Tibial nerve (tissue), 4 donors: Measurements from ENCODE around the gene OR51B2.

Source experiments
- CTCF ChIP-seq, 5 experiments: fragments of 200-600 bp in 3 of 5; fragments of 450-650 bp in 2 of 5; sonication (generic) in 3 of 5; IDR thresholded peaks; one replicate each; pipeline ENCODE4 v1.5.1; 2016 to 2019; ENCODE audit warnings: antibody characterized with exemption in 5 of 5, mild to moderate bottlenecking in 3 of 5, moderate library complexity in 2 of 5
- EP300 ChIP-seq, 2 donors: sonication (generic); formaldehyde crosslinking; IDR thresholded peaks; one replicate each; pipeline ENCODE4 v1.6.1; 2017; ENCODE audit warnings: antibody characterized with exemption in 2 of 2, mild to moderate bottlenecking in 1 of 2
- POLR2A ChIP-seq, 2 donors: fragments of 450-650 bp; IDR thresholded peaks; one replicate each; pipeline ENCODE4 v1.6.1; 2017; ENCODE audit warnings: antibody characterized with exemption in 2 of 2, mild to moderate bottlenecking in 2 of 2, moderate library complexity in 2 of 2

GRCh38 chr11:5366856-5367255 is 42.8 kb upstream of the OR51B2 start:
- TF ChIP-seq CTCF (IDR thresholded peaks at IDR 0.05) (no peak), POLR2A (IDR thresholded peaks at IDR 0.05) (no peak), EP300 (IDR thresholded peaks at IDR 0.05) (no peak)
